Central memory CD4-positive, alpha-beta T cell (primary cell): Measurements from ENCODE around the gene ARHGAP6.
"Not testable (repeated sequence)": the region's sequence is repeated elsewhere in the genome, so short reads cannot be mapped to it uniquely, and the experiment has no call there.

Source experiments
- DNase-seq: peaks from one replicate; pipeline ENCODE4 v3.0.0; 2022

The ARHGAP6 gene

DNA sequence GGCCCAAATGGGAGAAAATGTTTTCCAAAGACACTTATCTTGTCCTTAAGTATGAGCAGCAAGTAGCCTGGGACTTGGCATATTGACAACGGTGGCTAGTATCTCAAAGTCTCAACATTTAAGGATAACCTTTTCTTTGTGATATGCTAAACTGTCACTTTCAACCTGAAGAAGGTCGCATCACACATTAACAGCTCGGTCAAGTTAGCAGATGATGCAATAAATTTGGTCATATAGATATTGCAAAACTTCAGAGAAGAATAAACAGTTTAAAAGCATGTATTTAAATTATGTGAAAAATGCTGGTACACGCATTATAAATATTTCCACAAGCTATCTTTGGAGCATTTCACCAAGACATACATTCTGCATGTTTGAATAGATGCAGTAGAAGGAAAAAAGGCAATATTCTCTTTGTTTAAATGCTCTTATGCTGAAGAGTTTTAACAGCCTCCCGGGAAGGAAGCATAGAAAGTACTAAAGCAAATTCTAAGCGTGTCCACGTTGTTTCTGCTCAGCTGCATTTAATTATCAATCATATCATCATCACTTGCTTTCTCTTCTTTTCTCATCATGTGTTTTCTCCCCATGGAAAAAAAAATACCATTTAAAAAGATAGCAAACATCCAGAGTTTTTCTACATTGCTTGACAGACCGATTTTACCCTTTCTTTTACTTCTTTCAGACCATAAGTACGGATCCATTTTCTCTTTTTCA lies 24.2 kb downstream of the ARHGAP6 start:
- DNase-seq = no peak

DNA sequence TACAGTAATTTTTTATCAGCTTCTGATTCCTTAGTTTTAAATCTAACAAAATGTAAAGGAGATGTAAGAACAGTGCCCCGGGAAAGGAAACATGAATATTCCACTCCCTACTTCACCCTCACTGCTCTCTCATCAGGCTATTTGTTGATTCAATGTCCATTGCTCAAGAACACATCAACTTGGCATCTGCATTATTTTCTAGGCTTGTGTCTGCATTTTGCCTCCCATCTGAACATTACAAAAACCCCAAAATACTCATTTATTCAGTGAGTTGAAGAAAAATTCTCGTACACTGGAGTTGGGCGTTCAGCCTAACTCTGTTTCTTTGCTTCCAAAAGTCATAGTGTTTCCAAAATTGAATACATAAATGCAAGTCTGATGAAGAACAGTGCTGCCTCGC lies 25.6 kb downstream of the ARHGAP6 start:
- DNase-seq = no peak

DNA sequence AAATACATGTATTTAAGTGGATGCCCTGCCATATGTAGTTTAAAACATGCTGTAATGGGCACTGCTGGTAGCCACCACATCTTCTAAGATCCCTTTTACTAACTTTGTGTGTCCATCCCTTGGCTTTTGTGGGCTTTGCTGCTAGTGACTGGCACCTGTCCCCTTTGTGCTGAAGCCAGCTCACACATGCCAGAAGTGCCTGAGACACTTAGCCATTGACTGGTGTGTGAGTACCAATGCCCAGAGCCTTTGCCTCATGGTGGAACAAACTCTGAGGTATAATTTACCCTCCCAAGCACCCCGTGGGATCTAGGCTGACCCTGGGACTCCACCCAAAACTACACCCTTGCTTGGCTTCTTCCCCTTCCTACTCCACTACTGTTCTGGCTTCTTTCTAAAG lies 33.0 kb downstream of the ARHGAP6 start:
- DNase-seq = no peak

DNA sequence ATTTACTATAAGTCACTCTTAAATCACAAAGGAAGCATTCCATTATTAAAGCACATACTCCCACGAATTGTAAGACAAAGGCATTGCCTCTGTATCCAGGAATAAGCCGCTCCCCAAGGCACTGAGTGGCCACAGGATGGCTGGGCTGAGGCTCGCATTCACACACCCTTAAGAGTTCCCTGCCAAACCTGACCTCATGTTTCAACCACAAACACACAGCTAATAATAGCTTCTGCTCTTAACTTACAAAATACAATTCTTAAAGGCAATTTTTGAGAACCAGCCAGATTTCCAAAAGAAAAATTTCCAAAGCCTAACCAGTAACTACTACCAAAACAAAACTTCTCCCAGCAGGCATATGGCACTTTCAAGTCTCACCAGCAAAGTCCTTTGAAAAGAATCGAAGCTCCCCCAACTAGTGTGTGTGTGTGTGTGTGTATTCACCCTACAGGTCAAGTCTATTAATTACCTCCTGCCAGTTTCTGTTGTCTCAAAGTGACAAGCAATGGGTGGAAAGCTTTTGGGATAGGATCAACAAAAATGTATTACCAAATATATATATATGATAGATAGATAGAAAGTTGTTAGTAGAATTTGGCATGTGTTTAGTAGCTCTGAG lies 36.0 kb downstream of the ARHGAP6 start:
- DNase-seq = no peak

DNA sequence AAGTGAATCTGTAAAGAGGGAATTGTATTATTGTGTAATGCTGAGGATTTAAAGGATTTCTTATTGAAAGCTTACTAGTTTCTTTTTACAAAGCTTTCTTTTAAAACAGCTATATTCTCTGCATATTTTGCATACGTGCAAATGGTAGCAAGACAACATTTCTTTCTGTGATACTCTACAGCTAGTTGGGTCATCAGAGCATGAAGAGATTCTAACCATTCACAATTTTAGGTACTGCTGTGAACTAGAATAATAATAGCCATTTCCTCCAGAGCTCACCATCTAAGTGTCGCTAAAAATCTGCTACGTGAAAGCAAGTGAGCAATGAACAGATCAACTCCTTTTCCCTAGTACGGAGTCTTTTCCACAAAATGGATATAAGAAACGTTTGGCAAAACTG lies 37.3 kb downstream of the ARHGAP6 start:
- no peak for DNase-seq

DNA sequence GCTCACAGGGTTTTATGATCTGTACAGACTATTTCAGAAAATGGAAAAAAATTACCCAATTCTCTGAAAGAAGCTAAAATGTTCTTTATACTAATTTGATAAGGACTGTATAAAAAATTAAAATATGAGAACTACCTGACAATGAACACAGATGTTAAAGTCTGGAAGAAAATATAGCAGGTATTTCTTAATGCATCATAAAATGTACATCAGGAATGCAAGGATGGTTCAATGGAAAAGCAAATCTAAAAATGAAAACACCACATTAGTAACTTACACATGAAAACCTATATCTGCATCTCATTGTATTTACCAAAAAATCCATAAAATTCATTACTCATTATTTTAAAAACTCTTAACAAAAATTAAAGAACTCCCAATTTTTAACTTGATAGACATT lies 39.4 kb downstream of the ARHGAP6 start:
- DNase-seq = no peak

DNA sequence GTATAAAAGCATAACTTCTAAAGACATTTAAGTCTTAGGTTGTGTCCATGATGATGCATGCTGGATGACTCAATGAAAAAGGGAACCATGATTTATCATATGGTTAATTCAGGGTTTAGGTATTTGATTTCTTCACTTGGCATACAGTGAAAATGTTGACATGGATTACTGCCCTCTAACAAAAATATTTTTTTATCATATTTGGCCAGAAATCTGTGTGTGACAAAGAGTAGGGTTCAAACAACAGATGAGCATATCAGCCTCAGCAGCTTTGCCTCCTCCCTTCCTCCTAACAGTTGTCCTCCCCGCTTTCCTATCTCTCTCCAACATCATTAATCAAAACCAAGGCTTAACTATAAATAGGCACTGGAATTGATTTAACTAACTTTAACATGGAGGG lies 46.3 kb downstream of the ARHGAP6 start:
- no peak for DNase-seq

DNA sequence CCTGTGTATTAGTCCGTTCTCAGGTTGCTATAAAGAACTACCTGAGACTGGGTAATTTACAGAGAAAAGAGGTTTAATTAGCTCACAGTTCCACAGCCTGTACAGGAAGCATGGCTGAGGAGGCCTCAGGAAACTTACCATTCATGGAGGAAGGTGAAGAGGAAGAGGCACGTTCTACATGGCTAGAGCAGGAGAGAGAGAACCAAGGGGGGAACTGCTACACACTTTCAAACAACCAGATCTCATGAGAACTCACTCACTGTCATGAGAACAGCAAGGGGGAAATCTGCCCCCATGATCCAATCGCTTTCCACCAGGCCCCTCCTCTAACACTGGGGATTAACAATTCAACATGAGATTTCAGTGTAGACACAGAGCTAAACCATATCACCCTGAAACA lies 51.5 kb downstream of the ARHGAP6 start:
- not testable (repeated sequence) for DNase-seq

DNA sequence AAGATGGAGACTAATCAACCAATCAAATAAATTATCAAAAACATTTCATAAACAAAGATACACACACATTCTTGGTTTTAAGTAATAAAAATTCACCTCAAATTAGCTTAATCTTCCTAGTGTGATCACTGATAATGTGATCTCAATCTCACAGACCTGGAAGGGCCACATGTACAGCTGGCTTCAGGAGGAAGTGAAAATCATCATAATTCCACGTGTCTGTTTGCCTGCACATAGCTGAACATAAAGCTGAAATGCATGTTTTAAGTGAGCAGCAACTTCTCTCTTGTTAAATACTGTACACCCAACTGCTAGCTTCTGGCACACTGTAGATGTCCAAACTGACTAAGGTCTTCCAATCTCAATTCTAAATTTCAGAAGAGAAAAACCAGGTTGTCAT lies 53.8 kb downstream of the ARHGAP6 start:
- DNase-seq = no peak

DNA sequence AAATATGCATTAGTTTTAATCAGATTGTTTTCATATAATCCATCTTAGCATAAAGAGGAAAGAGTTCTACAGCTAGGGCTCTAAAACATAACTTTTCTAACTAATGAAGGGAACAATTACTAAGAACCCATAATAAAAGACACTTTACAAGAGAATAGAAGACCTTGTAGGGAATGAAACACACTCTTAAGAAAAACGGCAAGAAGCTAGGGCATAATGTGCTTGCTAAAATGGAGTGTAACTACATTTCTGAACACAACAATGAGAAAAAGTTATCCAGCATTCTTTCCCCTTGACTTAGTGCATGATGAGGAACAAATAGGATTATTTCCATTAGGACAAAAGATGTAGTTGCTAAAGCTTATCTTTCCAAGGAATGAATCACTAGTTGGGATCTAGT lies 54.6 kb downstream of the ARHGAP6 start:
- DNase-seq = no peak

DNA sequence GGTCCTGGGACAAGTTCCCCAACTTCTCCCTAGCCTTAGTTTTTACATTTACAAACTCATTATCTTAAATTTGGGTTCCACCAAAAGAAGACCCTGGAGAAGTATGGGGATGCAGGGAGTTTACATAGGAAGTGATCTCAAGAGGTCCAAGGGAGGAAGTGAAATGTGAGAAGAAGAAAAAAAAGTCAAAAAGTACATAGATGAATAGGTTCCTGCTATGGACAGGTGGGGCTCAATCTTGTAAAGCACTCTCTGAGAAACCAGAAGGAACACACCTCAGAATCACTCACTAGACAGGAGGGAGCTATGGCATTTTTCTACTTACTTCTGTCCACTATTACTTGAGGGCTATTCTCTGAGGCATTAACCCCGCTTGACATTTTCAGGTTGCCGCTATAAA lies 56.6 kb downstream of the ARHGAP6 start:
- no peak for DNase-seq

DNA sequence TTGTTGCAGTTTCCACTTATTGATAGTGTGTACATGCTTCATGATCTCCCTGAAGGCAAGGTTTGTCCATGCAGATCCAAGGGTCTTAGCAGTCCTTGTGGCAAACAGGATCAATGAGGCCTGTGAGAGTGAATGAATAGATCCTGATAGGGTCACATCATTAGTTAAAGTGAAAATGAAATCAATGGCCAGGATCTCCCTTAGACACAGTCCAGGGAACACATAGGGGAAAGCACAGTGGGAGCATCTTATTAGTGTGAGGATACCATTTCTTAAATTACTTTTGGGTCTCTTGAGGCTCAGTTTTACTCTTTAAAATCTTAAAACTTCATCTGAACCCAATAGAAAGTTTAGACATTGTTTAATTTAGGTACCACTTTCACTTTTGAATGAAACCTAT lies 59.3 kb downstream of the ARHGAP6 start:
- no peak for DNase-seq

DNA sequence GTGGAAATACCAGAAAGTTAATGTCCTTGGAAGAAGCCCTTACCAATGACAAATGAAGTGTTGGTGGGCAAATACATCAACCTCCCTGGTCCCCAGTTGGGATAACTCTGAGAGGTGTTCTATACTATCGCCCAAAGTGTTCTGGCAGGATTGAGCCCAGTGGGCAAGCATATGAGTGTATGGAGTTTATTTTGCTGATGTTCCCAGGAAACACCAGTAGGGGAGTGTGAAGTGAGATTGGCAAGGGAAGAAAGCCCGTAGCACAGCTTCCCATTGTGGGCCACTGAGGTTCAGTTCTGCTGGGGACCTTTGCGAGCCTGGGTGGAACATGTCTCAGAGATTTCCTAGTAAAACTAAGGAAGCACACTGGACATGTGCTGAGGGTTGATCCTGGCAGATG lies 65.1 kb downstream of the ARHGAP6 start:
- no peak for DNase-seq

DNA sequence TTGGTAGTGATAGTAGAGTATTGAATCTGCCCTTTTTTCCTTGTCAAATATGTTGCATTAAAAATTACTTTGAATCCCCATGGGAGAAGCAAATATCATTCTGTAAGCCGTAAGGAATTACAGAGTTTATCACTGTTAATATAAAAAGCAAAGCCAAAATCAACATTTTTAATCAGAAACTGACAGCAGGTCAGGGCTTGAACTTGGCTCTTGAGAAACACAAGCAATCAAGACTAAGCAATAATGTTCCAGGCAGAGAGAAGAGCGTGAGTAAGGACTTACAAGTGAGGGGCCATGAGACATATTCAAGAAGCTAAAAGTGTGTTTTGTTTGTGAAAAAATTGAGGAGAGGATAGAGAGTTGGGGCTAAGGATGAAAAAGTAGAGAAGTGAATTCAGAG lies 68.2 kb downstream of the ARHGAP6 start:
- DNase-seq = no peak

DNA sequence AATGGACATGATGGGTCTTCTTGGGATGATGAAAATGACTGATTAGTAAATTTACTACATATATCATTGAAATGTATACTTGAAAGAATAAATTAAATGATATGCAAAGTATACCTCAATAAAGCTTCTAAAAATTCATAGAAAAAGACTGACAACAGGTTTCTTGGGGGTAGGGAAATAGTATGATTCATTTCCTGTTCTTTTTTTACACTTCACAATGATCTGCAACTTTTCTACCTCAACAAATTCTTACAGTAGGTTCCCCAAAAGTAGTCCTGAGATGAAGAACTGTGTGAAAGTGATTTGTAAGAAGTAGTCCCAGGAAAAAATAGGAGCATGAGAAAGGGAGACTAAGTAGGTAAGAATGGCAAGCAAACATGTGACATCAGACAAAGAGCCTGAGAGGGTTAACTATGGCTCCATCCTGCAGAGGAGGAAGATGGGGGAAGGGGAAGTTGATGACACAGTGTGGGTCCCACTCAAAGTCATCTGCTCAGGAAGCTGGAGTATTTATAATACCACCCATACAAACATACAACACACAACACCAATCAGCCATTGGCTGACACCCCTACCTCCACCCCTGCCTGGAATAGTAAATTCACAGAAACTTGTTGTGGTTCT lies 73.9 kb downstream of the ARHGAP6 start:
- no peak for DNase-seq

DNA sequence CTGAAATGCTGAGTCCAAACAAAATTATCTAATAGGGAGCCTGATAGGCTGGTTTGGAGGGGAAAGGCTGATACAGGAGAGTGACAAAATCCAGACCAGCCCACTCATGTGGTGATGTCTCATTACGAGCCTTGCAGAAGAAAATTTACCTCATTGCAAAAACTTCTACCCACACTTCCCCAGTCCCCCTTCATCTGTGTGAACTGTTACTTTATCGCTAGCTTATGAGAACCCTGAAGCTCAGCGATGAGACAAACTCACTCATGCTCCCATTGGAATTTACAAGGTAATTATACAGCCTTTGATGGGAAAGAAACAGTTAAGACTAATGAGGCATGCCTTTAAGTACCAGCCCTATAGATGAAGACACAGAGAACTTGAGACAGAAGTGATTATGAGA lies 76.1 kb downstream of the ARHGAP6 start:
- DNase-seq = no peak

DNA sequence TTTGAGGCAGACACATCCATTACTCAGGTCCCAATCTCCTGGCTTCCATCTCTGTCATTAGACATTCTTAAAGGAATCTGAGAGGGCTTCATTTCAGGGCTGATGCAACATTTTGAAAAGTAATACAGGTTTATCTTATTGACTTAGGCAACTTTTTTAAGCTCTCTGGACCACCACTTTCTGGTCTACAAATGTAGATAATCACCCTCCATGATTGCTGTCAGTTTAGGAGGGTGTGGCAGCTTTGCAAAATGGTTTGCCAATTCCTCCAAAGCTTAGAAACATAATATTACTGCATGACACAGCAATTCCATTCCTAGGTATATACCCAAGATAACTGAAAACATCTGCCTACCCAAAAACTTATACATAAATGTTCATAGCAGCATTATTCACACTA lies 77.6 kb downstream of the ARHGAP6 start:
- DNase-seq = no peak

DNA sequence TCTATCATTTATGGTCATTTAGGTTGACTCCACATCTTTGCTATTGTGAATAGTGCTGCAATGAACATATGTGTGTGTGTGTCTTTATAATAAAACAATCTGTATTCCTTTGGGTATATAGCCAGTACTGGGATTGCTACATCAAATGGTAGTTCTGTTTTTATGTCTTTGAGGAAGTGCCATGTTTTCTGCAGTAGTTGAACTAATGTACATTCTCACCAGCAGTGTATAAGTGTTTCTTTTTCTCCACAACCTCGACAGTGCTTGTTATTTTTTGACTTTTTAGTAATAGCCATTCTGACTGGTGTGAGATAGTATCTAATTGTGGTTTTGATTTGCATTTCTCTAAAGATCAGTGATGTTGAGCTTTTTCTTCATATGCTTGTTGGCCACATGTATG lies 80.5 kb downstream of the ARHGAP6 start:
- no peak for DNase-seq

DNA sequence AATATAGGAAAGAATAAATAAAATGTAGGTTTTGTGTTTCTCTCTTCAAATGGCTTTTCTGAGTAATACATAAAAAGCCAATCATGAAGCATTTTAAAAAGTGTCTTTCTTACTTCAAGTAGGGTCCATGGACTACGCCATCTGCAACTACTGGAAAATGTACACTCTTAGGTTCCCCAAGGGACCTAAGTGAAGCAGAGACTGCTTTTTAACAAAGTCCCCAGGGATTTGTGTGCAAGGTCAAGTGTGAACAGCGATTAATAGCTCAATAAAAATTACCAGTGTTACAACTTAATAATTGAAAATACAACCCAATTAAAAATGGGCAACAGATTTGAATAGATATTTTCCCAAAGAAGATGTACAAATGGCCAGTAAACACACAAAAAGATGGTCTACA lies 84.9 kb downstream of the ARHGAP6 start:
- DNase-seq = no peak

DNA sequence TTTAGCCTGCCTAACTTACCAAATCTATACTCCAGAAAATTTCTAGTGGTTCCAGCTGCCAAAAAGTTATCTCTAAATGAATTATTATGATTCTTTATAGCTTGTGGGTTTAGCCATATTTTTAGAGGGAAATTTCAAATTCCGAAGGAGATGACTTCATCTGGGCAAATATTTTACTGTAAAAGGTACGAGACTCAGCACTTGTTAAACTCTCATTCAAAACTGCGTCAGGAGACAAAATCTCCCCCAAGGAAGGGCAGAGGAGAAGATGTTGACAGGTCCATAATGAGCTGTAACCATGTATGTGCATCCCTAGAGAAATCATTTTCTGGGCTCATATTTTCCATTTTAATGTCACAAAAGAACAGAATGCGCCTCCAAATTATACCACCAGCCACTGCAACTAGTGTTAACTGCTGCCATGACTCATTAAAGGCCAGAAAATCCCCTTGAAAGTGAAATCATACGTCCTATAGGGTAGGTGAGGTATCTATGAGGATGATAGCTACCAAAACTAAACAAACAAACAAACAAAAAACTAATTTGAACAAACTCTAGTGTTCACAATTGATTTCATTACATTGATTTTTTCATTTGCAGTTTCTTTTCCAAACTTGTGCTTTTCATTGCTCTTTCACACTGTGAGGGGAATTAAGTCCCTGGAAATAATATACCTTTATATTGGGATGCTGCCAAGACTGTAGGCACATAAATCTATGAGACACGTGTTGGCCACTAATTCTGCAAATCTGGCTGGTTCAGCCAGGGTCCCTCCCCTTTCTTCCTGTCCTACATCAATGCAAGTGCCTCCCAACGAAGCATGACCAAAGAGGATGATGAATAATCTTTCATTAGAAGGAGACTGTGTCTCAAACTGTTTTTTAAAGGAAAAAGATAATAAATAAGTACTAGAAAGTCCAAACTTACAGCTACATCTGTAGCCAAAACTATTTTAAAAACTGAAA lies 85.8 kb downstream of the ARHGAP6 start:
- DNase-seq = no peak

DNA sequence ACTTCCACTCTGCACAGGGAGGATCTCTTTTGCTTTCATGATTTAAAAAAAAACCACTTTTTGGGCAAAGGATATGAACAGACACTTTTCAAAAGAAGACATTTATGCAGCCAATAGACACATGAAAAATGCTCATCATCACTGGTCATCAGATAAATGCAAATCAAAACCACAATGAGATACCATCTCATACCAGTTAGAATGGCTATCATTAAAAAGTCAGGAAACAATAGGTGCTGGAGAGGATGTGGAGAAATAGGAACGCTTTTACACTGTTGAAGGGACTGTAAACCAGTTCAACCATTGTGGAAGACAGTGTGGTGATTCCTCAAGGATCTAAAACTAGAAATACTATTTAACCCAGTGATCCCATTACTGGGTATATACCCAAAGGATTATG lies 87.4 kb downstream of the ARHGAP6 start:
- not testable (repeated sequence) for DNase-seq

DNA sequence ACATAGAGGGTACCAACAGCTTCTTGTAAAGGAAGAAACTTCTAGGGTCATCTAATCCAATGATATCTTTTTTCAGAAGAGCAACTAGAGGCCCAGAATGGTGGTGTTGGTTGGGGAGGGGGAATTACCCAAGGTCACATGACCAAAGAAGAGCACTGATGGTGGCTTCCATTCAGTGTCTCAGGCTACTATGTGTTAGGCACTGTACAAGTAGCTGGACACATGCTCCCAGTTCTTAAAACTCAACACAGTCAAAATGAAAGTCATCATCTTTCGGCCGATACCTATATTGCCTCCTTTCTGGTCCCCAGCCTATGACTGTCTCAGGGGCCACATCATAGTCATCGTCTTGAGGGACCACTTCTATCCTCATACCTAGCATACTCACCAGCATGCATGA lies 88.1 kb downstream of the ARHGAP6 start:
- no peak for DNase-seq

DNA sequence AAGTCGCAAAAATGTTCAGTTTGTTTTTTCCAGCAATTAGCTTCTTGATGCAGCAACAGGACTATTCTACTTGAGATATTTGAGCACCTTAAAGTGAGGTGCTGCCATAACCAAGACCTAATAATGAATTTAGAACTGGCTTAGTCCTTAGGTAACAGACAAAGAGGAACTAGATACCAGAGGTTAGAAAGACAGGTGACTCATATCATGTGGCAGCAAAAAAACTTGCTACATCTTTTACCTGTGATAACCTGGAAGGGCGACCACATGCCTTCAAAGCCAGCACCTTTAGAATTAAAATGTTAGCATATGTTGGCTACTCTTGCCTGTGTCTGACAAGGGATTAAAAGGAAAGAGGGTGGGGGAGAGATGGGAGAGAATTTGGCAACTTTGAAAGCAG lies 90.4 kb downstream of the ARHGAP6 start:
- no peak for DNase-seq
